ENCODE data around the gene SMAD3.

The SMAD3 gene

DNA sequence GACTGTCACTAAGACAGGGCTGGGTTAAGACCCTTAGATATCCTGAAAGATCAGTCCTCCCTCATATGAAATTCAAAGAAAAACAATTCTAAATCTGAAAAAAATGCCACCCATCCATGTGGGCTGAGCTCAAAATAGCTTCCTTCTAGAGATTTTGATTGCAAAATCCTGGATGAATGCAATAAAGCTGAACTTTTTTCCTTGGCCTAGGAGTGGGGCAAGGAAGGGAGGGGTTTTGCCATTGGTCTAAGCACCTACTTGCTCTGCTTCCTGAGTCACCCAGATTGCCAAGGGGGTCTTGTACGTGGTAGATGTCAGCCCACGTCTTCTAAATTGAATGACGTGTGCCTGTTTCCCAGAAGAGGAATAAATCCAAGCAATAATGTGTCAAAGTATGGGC, 15.3 kb upstream of the SMAD3 start:
- TF ChIP-seq SPI1 (IDR thresholded peaks at IDR 0.05; ENCODE audit: borderline replicate concordance, low read depth) (no peak), POLR2AphosphoS5 (IDR thresholded peaks at IDR 0.05; ENCODE audit: low read depth) (no peak), GABPA (IDR thresholded peaks at IDR 0.05; ENCODE audit: low read depth) (no peak)
- TF ChIP-seq, protein P1, sequence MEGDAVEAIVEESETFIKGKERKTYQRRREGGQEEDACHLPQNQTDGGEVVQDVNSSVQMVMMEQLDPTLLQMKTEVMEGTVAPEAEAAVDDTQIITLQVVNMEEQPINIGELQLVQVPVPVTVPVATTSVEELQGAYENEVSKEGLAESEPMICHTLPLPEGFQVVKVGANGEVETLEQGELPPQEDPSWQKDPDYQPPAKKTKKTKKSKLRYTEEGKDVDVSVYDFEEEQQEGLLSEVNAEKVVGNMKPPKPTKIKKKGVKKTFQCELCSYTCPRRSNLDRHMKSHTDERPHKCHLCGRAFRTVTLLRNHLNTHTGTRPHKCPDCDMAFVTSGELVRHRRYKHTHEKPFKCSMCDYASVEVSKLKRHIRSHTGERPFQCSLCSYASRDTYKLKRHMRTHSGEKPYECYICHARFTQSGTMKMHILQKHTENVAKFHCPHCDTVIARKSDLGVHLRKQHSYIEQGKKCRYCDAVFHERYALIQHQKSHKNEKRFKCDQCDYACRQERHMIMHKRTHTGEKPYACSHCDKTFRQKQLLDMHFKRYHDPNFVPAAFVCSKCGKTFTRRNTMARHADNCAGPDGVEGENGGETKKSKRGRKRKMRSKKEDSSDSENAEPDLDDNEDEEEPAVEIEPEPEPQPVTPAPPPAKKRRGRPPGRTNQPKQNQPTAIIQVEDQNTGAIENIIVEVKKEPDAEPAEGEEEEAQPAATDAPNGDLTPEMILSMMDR (IDR thresholded peaks at IDR 0.05; ENCODE audit: insufficient read depth, low read length), result no peak
- TF ChIP-seq, protein P2, sequence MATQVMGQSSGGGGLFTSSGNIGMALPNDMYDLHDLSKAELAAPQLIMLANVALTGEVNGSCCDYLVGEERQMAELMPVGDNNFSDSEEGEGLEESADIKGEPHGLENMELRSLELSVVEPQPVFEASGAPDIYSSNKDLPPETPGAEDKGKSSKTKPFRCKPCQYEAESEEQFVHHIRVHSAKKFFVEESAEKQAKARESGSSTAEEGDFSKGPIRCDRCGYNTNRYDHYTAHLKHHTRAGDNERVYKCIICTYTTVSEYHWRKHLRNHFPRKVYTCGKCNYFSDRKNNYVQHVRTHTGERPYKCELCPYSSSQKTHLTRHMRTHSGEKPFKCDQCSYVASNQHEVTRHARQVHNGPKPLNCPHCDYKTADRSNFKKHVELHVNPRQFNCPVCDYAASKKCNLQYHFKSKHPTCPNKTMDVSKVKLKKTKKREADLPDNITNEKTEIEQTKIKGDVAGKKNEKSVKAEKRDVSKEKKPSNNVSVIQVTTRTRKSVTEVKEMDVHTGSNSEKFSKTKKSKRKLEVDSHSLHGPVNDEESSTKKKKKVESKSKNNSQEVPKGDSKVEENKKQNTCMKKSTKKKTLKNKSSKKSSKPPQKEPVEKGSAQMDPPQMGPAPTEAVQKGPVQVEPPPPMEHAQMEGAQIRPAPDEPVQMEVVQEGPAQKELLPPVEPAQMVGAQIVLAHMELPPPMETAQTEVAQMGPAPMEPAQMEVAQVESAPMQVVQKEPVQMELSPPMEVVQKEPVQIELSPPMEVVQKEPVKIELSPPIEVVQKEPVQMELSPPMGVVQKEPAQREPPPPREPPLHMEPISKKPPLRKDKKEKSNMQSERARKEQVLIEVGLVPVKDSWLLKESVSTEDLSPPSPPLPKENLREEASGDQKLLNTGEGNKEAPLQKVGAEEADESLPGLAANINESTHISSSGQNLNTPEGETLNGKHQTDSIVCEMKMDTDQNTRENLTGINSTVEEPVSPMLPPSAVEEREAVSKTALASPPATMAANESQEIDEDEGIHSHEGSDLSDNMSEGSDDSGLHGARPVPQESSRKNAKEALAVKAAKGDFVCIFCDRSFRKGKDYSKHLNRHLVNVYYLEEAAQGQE (IDR thresholded peaks at IDR 0.05; ENCODE audit: insufficient replicate concordance, low read depth), result no peak
- no peak overlapping the region for H3K4me3 ChIP-seq (replicated peaks; ENCODE audit: insufficient read depth, low read length)
- no peak overlapping the region for H3K27ac ChIP-seq (replicated peaks)
- H3K27me3 ChIP-seq (ENCODE audit: insufficient read depth, poor library complexity, severe bottlenecking), result no peaks in the 10 kb centered on the region
- DNase-seq (ENCODE audit: low read depth in 1 of 2, low spot score in 1 of 2), result no peak

DNA sequence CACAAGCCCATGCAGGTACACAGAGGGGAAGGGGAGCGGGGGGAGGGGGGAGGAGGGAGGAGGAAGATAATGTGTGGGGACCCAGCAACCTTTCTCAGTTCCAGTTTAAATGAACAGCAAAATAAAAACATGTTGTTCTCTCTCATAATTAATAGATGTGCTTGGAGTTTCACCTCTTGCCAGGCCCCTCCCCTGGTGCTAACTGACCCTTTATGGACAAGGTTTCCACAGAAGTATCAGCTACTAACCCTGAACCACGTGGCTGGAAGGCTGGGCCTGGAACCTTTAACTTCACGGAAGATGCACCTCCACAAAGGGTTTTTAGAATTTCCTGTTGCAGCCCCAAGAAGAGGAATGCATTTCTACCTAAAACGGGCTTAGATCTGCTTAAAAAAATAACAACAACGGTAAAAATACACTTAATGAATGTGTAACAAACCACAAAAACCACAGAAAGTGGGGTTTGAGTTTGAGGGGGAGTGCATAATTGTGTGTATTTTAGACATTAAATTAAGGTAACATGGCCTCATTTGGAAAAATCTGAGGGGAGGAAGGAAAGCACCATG, 14.8 kb upstream of the SMAD3 start:
- Histone ChIP-seq H3K4me3 (replicated peaks; ENCODE audit: insufficient read depth, low read length) (no peak overlapping the region), H3K27ac (replicated peaks) (no peak overlapping the region)
- TF ChIP-seq POLR2AphosphoS5 (IDR thresholded peaks at IDR 0.05; ENCODE audit: low read depth), result no peak
- TF ChIP-seq, protein P2 (IDR thresholded peaks at IDR 0.05; ENCODE audit: insufficient replicate concordance, low read depth), result no peak
- no peak for TF ChIP-seq GABPA (IDR thresholded peaks at IDR 0.05; ENCODE audit: low read depth)
- TF ChIP-seq, protein P1 (IDR thresholded peaks at IDR 0.05; ENCODE audit: insufficient read depth, low read length), result no peak
- no peak for TF ChIP-seq SPI1 (IDR thresholded peaks at IDR 0.05; ENCODE audit: borderline replicate concordance, low read depth)

DNA sequence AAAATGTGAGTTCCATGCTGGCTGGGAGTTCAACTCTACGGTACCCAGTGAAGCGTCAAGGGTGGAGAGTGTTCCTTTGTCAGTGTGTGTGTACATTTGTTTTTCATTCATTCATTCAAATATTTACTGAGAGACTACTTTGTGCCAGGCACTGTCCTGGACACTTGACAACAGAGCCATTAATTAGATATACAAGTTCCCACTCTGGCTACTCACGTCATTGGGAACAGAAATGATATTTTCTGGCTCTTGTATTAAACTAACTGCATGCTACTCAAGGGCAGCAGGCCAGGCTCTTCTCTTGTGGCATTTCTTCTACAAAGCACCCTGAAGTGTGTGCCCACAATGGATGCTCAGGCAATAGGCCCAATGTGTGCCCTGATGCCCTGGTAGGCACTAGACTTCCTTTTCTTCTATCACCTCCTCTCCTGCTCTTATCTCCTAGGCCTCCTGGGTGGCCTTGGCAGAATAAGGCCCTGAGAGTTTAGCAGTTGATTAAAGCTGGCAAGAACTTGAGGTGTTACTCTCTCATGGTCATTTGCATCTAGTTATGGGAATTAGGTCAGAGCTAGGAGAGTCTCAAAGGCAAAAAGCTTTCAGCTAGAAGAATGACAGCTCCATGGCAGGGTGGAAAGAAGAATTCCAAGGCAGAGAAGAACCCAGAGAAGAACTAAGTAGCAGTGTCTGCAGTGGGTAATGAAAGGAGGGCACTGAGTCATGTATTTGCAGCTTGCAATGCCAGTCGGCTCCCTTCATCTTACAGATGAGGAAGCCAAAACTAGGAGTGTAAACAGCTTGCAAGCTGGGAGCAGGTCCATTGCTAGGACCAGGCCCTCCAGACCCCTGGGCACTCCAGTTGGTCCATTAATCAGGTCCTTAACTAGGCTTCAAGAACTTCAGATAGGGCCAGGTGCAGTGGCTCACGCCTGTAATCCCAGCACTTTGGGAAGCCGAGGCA, 14.0 kb upstream of the SMAD3 start:
- TF ChIP-seq, protein P1 (IDR thresholded peaks at IDR 0.05; ENCODE audit: insufficient read depth, low read length), result no peak
- TF ChIP-seq SPI1 (IDR thresholded peaks at IDR 0.05; ENCODE audit: borderline replicate concordance, low read depth) (no peak), GABPA (IDR thresholded peaks at IDR 0.05; ENCODE audit: low read depth) (no peak), POLR2AphosphoS5 (IDR thresholded peaks at IDR 0.05; ENCODE audit: low read depth) (no peak)
- Histone ChIP-seq H3K27ac (replicated peaks) (no peak overlapping the region), H3K27me3 (ENCODE audit: insufficient read depth, poor library complexity, severe bottlenecking) (no peaks in the 10 kb centered on the region), H3K4me3 (replicated peaks; ENCODE audit: insufficient read depth, low read length) (no peak overlapping the region)
- no peak for DNase-seq (ENCODE audit: low read depth in 1 of 2, low spot score in 1 of 2)

More for the DNA sequence above, 14.8 kb upstream of the SMAD3 start:
- no peak for DNase-seq (ENCODE audit: low read depth in 1 of 2, low spot score in 1 of 2)
- no peaks in the 10 kb centered on the region for H3K27me3 ChIP-seq (ENCODE audit: insufficient read depth, poor library complexity, severe bottlenecking)
